Kidney epithelial cell (primary cell): ENCODE data around the gene LRTM2. TPM values are rescaled to one million over a fixed set of nuclear protein-coding genes. Genes with fewer than 3 reads are reported as not detected.

Experiments
- DNase-seq: peaks from one replicate; pipeline ENCODE4 v3.0.0-alpha.2; 2010; ENCODE audit warnings: low read depth
- H3K27me3 ChIP-seq: 2 replicates; pipeline ENCODE4 v1.6.0; 2011; ENCODE audit warnings: low read length; ENCODE audit not compliant: control insufficient read depth, insufficient read depth
- H3K36me3 ChIP-seq: 2 replicates; pipeline ENCODE4 v1.5.1; 2011; ENCODE audit warnings: low read length; ENCODE audit not compliant: control insufficient read depth, insufficient read depth
- H3K4me3 ChIP-seq: 2 replicates; pipeline ENCODE4 v1.5.1; 2011; ENCODE audit warnings: low read depth, mild to moderate bottlenecking, control low read depth, low read length
- total RNA-seq: library from RNA; depleted of rRNA; stranded (reverse); fragments of >200 nt; gene quantifications from 2 replicates; pipeline ENCODE4 v1.2.3, GENCODE V29; 2015
- TF ChIP-seq, protein P1 (sequence below): IDR thresholded peaks from 2 replicates; pipeline ENCODE4 v1.5.1; 2011; ENCODE audit warnings: mild to moderate bottlenecking, moderate library complexity, low read length, control low read depth, inconsistent platforms; ENCODE audit not compliant: insufficient read depth, poor library complexity, severe bottlenecking

The LRTM2 gene
- total RNA-seq, 1 donor from 2014 or later = not detected

DNA sequence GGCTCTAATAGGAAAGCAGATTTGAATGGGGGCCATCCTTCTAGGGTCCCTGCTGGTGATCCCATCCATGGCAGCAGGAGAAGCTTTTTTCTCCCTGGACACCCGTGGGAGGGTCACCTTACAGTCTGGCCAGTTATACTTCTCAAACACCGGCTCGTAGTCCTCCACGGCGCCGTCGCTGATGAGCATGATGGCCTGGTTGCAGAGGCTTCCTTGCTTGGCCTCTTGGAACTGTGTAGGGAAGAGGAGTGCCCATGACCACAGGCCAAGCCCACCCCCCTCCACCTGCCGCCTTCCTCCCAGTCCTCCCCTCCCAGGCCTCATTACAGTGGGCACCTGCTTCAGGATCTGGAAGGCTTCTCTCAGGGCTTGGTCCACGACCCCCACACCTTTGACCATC, 64.3 kb downstream of the LRTM2 start:
- no peak for DNase-seq
- no peak overlapping the region for H3K4me3 ChIP-seq
- no peaks in the 10 kb centered on the region for H3K36me3 ChIP-seq
- TF ChIP-seq, protein P1, sequence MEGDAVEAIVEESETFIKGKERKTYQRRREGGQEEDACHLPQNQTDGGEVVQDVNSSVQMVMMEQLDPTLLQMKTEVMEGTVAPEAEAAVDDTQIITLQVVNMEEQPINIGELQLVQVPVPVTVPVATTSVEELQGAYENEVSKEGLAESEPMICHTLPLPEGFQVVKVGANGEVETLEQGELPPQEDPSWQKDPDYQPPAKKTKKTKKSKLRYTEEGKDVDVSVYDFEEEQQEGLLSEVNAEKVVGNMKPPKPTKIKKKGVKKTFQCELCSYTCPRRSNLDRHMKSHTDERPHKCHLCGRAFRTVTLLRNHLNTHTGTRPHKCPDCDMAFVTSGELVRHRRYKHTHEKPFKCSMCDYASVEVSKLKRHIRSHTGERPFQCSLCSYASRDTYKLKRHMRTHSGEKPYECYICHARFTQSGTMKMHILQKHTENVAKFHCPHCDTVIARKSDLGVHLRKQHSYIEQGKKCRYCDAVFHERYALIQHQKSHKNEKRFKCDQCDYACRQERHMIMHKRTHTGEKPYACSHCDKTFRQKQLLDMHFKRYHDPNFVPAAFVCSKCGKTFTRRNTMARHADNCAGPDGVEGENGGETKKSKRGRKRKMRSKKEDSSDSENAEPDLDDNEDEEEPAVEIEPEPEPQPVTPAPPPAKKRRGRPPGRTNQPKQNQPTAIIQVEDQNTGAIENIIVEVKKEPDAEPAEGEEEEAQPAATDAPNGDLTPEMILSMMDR = no peak
- peaks cover 2% of the 10 kb centered on the region for H3K27me3 ChIP-seq

GRCh38 chr12:1885082-1885596, 64.8 kb downstream of the LRTM2 start:
- TF ChIP-seq, protein P1 = no peak
- H3K4me3 ChIP-seq = no peak overlapping the region
- peaks cover 2% of the 10 kb centered on the region for H3K27me3 ChIP-seq
- DNase-seq = no peak
- H3K36me3 ChIP-seq = no peaks in the 10 kb centered on the region

DNA sequence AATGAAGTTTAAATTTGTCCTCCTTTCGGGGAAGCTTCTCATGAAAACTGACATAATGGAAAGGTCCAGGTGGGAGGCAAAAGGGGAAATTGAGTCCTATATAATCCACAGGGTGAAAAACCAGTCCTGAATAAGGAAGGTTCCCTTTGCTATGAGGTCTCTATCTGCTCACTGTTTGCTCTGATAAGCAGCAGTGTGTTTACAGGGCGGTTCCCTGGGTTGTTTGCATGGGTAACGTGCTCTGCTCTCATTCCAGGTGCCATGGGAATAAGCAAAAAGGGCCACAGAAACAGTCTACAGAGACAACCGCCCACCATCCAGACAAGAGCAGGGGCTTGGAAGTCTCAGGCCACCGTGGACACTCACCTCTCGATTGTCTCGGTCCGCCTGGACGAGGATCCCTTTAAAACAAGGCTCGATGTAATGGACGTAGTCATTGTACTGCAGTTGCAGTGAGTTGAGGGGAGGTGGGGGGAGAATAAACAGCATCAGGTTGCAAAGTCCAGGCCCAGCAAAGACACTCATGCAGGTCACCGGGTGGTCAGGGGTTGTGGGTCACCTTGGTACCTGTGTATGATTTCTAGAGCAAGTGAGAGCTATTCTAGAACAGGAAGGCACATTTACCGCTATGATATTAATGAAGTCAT, 65.4 kb downstream of the LRTM2 start:
- TF ChIP-seq, protein P1 = no peak
- no peak overlapping the region for H3K4me3 ChIP-seq
- H3K27me3 ChIP-seq = peaks cover 2% of the 10 kb centered on the region
- DNase-seq = no peak
- H3K36me3 ChIP-seq = no peaks in the 10 kb centered on the region

Other genes starting within 250 kb of the LRTM2 start
- gene FBXL14, start 226.0 kb upstream of the LRTM2 start, total RNA-seq = 17.1 and 18.6 TPM in 2 replicates
- 26.4 and 28.5 TPM in 2 replicates for gene WNT5B, start 191.3 kb upstream of the LRTM2 start, total RNA-seq
- 22.7 and 28.7 TPM in 2 replicates for gene ADIPOR2, start 129.5 kb upstream of the LRTM2 start, total RNA-seq
- gene CACNA2D4, start 98.1 kb downstream of the LRTM2 start, total RNA-seq = 0.58 and 3.2 TPM in 2 replicates
- gene DCP1B, start 183.9 kb downstream of the LRTM2 start, total RNA-seq = 22.4 and 22.9 TPM in 2 replicates
- 0.55 and 1.3 TPM in 2 replicates for gene CACNA1C, start 232.4 kb downstream of the LRTM2 start, total RNA-seq